Measurements from ENCODE around the gene CALB2.

The CALB2 gene

GRCh38 chr16:71429581-71429980 is 71.1 kb downstream of the CALB2 start:
- DNase-seq: no peak

DNA sequence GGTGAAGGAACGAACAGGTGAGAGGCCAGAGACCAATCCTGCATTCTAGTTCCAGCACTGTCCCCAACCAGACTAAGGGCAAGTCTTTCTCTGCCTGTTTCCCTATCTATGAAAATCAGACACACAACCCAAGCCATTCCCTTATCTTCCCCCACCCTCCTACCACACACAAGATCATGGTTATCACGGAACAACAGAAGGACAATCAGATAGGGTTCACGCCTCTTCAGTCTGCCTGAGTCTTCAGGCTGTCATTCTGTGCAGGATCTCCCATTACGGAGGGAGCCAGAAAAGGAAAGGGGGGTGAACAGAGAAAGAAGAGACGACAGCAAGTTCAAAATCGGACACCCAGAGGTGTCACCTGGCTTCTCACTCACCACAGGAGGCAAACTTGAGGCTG is 72.2 kb downstream of the CALB2 start:
- no peak for DNase-seq

DNA sequence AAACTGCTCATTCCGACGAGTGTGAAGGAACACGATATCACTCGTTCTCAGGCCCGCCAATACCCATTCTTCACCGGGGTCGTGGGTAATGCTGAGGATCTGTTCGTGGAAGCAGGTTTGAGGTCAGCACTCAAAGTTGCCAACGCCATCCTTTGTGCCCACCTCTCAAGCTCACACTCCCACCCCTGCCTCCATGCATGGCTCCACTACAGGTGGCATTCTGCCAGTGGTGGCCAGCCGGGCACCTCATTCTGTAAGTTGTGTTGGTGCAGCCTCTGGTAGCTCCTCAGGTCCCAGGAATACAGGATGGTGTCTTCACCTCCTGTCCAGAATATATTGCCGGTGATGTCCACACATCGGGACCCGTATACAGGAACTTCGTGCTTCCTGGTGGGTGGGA is 72.7 kb downstream of the CALB2 start:
- no peak for DNase-seq

DNA sequence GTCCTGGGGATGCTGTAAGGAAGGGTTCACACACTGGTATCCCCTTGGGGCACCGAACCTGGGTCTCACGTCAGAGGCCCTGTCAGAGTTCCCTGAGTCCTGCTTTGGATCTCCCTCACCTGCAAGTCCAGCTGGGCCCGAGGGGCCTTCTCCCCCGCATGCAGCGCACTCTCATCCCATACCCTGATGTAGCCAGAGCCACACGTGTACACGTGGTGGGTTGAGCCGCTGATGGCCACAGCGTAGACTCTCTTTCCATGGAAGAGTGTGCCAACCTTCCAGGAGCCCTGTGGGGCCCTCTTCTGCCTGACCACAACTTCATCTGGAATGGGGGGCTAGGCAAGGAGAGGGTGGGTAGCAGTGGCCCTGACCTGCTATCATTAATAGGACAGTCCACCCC is 73.5 kb downstream of the CALB2 start:
- no peak for DNase-seq

GRCh38 chr16:71432906-71433305 is 74.4 kb downstream of the CALB2 start:
- DNase-seq: no peak

GRCh38 chr16:71436473-71436872 is 78.0 kb downstream of the CALB2 start:
- DNase-seq: no peak

DNA sequence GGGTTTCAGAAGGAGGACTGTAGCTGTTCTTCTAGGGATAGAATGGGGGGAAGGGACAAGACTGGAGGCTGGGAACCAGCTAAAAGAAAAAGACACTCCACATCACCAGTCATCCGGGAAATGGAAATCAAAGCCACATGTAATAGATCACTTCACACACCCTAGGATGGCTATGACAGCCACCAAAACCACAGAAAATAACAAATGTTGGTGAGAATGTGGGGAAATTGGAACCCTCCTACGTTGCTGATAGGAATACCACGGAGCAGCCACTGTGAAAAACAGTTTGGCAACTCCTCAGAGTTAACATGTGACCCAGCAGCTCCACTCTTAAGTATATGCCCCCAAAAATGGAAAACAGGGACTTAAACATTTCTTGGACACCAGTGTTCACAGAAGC is 81.0 kb downstream of the CALB2 start:
- no peak for DNase-seq
